HepG2 (cell line): Measurements from ENCODE around the gene BIK. TPM values are rescaled to one million over a fixed set of nuclear protein-coding genes. Genes with fewer than 3 reads are reported as not detected.

ENCODE experiments used
- ATAC-seq: fragments of 200-7000 bp; cut with Tn5 transposase; 3 replicates; pipeline ENCODE4 v1.9.1; 2020; ENCODE audit warnings: mild to moderate bottlenecking, moderate library complexity
- BruUV-seq: library from RNA; stranded (reverse); fragments of 400-500 nt; replicated peaks from 2 replicates; lab custom pipeline; 2021; lab: Mats Ljungman, UMichigan
- CTCF ChIA-PET: fragments of 300-600 bp; formaldehyde crosslinking; extraction: SDS; loops from one replicate; lab custom pipeline; 2021; ENCODE audit warnings: low total read pairs, inconsistent platforms, low intra/inter-chr PET ratio; lab: Yijun Ruan, JAX
- POLR2A ChIA-PET: fragments of 350-600 bp; sonication (Branson Sonifier 250); formaldehyde crosslinking; loops from one replicate; lab custom pipeline; 2020; ENCODE audit warnings: antibody characterized with exemption, inconsistent platforms; lab: Yijun Ruan, JAX
- DNase-seq: peaks from one replicate; pipeline ENCODE4 v3.0.0-alpha.2; 2015; ENCODE audit warnings: low spot score
- FAIRE-seq: peaks from 3 replicates; lab custom pipeline; 2011; peaks lifted over from hg19 to GRCh38; lab: Jason Lieb, UNC
- H2AFZ ChIP-seq: one replicate; pipeline ENCODE4 v1.6.1; 2011; ENCODE audit warnings: low read length, inconsistent platforms
- H3K27ac ChIP-seq: fragments of 300-600 bp; 3 replicates; pipeline ENCODE4 v1.8.0; 2011; ENCODE audit warnings: mixed run types, mild to moderate bottlenecking, mixed read lengths, low read length, inconsistent platforms; ENCODE audit not compliant: insufficient read depth; ENCODE audit errors: extremely low read length
- H3K27me3 ChIP-seq, 2 experiments: fragments of 200-600 bp in 1 of 2; 2 replicates in 1 of 2; 3 replicates in 1 of 2; pipeline versions ENCODE4 v1.6.0 to v1.8.0; 2011; ENCODE audit warnings: low read length in 2 of 2, mild to moderate bottlenecking in 2 of 2, moderate library complexity in 2 of 2, inconsistent platforms in 1 of 2; ENCODE audit not compliant: insufficient read depth in 2 of 2, control insufficient read depth in 1 of 2
- H3K36me3 ChIP-seq, 2 experiments: fragments of 200-600 bp in 1 of 2; replicated peaks in 1 of 2; 2 replicates in 1 of 2; 3 replicates in 1 of 2; pipeline versions ENCODE4 v1.5.1 to v1.8.0; 2011; ENCODE audit warnings: low read length in 2 of 2, inconsistent platforms in 1 of 2; ENCODE audit not compliant: insufficient read depth in 2 of 2, control insufficient read depth in 1 of 2
- H3K4me1 ChIP-seq: 2 replicates; pipeline ENCODE4 v1.5.1; 2012; ENCODE audit warnings: low read length, inconsistent platforms; ENCODE audit not compliant: insufficient read depth
- H3K4me2 ChIP-seq: 2 replicates; pipeline ENCODE4 v1.6.0; 2011; ENCODE audit warnings: low read depth, low read length, inconsistent platforms
- H3K4me3 ChIP-seq, 3 experiments: fragments of 200-600 bp in 1 of 3; sonication (generic), shearing (Covaris generic) in 1 of 3; replicated peaks in 1 of 3; 2 replicates each; pipeline ENCODE4 v1.5.1; 2011 to 2016; ENCODE audit warnings: low read length in 3 of 3, inconsistent platforms in 2 of 3, low read depth in 2 of 3, mild to moderate bottlenecking in 2 of 3, control low read depth in 1 of 3, mixed read lengths in 1 of 3; ENCODE audit not compliant: insufficient read depth in 1 of 3
- H3K79me2 ChIP-seq: one replicate; pipeline ENCODE4 v1.6.1; 2011; ENCODE audit warnings: low read length, inconsistent platforms; ENCODE audit not compliant: insufficient read depth
- H3K9ac ChIP-seq: 2 replicates; pipeline ENCODE4 v1.6.0; 2011; ENCODE audit warnings: mild to moderate bottlenecking, low read depth, low read length, inconsistent platforms; ENCODE audit not compliant: insufficient read depth
- H3K9me3 ChIP-seq: 2 replicates; pipeline ENCODE4 v1.5.1; 2012; ENCODE audit warnings: mild to moderate bottlenecking, low read length
- H4K20me1 ChIP-seq: 2 replicates; pipeline ENCODE4 v1.6.0; 2011; ENCODE audit warnings: inconsistent platforms, mild to moderate bottlenecking, low read length, moderate library complexity; ENCODE audit not compliant: insufficient read depth
- BATF2 ChIP-seq: sonication (generic); formaldehyde crosslinking; IDR thresholded peaks from 2 replicates; pipeline ENCODE4 v1.8.0; 2022; ENCODE audit warnings: mild to moderate bottlenecking, missing genetic modification reagents, moderate library complexity
- GRHL1 ChIP-seq: sonication (generic); formaldehyde crosslinking; conservative IDR thresholded peaks from 2 replicates; pipeline ENCODE4 v1.8.0; 2022; ENCODE audit warnings: missing genetic modification reagents
- HBP1 ChIP-seq: IDR thresholded peaks from 2 replicates; pipeline ENCODE4 v1.6.1; 2016; ENCODE audit warnings: low read depth, control low read depth
- HNRNPL ChIP-seq: fragments of 200-400 bp; formaldehyde crosslinking; IDR thresholded peaks from 2 replicates; pipeline ENCODE4 v1.6.1; 2017; ENCODE audit warnings: mild to moderate bottlenecking, low read depth, low read length
- MAX ChIP-seq: IDR thresholded peaks from 2 replicates; pipeline ENCODE4 v1.6.1; 2012; ENCODE audit warnings: inconsistent platforms
- MED1 ChIP-seq: sonication (generic); formaldehyde crosslinking; IDR thresholded peaks from 2 replicates; pipeline ENCODE4 v1.4.0; 2020; ENCODE audit warnings: missing genetic modification reagents
- NPAS2 ChIP-seq: sonication (generic); formaldehyde crosslinking; IDR thresholded peaks from 2 replicates; pipeline ENCODE4 v1.8.0; 2022; ENCODE audit warnings: mild to moderate bottlenecking, missing genetic modification reagents, borderline replicate concordance
- PRDM4 ChIP-seq: sonication (generic); formaldehyde crosslinking; IDR thresholded peaks from 2 replicates; pipeline ENCODE4 v1.9.0; 2021; ENCODE audit warnings: missing genetic modification reagents, borderline replicate concordance
- ZFP41 ChIP-seq: sonication (generic); formaldehyde crosslinking; IDR thresholded peaks from 2 replicates; pipeline ENCODE4 v1.4.0; 2020; ENCODE audit warnings: mild to moderate bottlenecking, missing genetic modification reagents, borderline replicate concordance
- ZFY ChIP-seq: sonication (generic); formaldehyde crosslinking; IDR thresholded peaks from 2 replicates; pipeline ENCODE4 v1.4.0; 2020; ENCODE audit warnings: missing genetic modification reagents
- ZNF160 ChIP-seq: sonication (generic); formaldehyde crosslinking; IDR thresholded peaks from 2 replicates; pipeline ENCODE4 v1.8.0; 2022; ENCODE audit warnings: mild to moderate bottlenecking, inconsistent platforms, missing genetic modification reagents
- ZNF205 ChIP-seq: IDR thresholded peaks from 2 replicates; pipeline ENCODE4 v1.6.1; 2018; ENCODE audit warnings: missing biosample characterization, missing genetic modification reagents
- ZNF276 ChIP-seq: sonication (generic); formaldehyde crosslinking; IDR thresholded peaks from 2 replicates; pipeline ENCODE4 v1.4.0; 2020; ENCODE audit warnings: mild to moderate bottlenecking, low read depth, missing genetic modification reagents
- ZNF713 ChIP-seq: sonication (generic); formaldehyde crosslinking; IDR thresholded peaks from 2 replicates; pipeline ENCODE4 v1.4.0; 2020; ENCODE audit warnings: mild to moderate bottlenecking, missing genetic modification reagents
- WGBS: methylation state at CpG from one replicate; pipeline ENCODE4 v1.1.6; 2017; ENCODE audit warnings: low lambda C conversion rate; 5-methylcytosine and 5-hydroxymethylcytosine counted together
- in situ Hi-C: cut with HindIII; loops from 2 replicates; pipeline ENCODE4 v1.10.0; 2017; ENCODE audit warnings: low pct_unique_long_range_greater_than_20kb; ENCODE audit not compliant: extremely low pct_ligation_motif_present
- intact Hi-C: fragments of 100-400 bp; cut with micrococcal nuclease; formaldehyde crosslinking; loops from one replicate; pipeline ENCODE4 v1.10.0; 2022; ENCODE audit not compliant: unreplicated experiment
- polyA plus RNA-seq, 8 experiments: library from polyadenylated mRNA; depleted of rRNA in 3 of 8; stranded (reverse) in 7 of 8; unstranded in 1 of 8; fragments of >200 nt; fragmentation: Illumina TruSeq in 4 of 8; extraction: Trizol in 4 of 8; gene quantifications; 2 replicates each; pipeline versions ENCODE4 v1.2.1 to v1.2.3, GENCODE V29; 2011 to 2016; ENCODE audit warnings: low read depth in 4 of 8, missing spikeins in 1 of 8, mixed read lengths in 1 of 8; ENCODE audit not compliant: insufficient read depth in 1 of 8
- total RNA-seq, 5 experiments: library from RNA; depleted of rRNA; stranded (reverse); fragments of >200 nt; fragmentation: Illumina TruSeq; extraction: Trizol; gene quantifications; 2 replicates each; pipeline ENCODE4 v1.2.3, GENCODE V29; 2016; ENCODE audit warnings: low read depth in 1 of 5

BIK gene
- total and polyA plus RNA-seq, 2 of the 13 experiments (the other 11 are each of a cell fraction or from before 2014, with no cell fraction given) = 0.54 to 0.80 TPM

- Histone ChIP-seq H3K4me2 (peak overlapping the region; percentile 76), H3K4me3 (peak overlapping the region in 2 of 3 experiments; percentile 4 to 63; a peak in 2 of 6 replicates), H2AFZ (no peak overlapping the region), H3K27ac (no peak overlapping the region), H3K9ac (peak overlapping the region; percentile 41), H3K27me3 (peaks cover 4 to 39% of the 10 kb centered on the region in 2 experiments; a peak in 3 of 5 replicates), H3K4me1 (peaks cover 24% of the 10 kb centered on the region), H4K20me1 (no peaks in the 10 kb centered on the region), H3K36me3 (no peaks in the 10 kb centered on the region), H3K79me2 (no peaks in the 10 kb centered on the region), H3K9me3 (no peaks in the 10 kb centered on the region)
- ChIA-PET CTCF (no interaction called here), POLR2A (no interaction called here)
- no peak for DNase-seq
- intact Hi-C loops = no loop called here
- 17% methylated on average over 5 of the region's 22 CpGs for WGBS
- BruUV-seq = no TSS peak
- in situ Hi-C loops = no loop called here
- ATAC-seq = peak; percentile 65
- FAIRE-seq = no peak
- TF ChIP-seq ZFP41 (CRISPR knock-in tag) = no peak
- TF ChIP-seq ZNF276 (CRISPR knock-in tag) = no peak
- TF ChIP-seq MED1 (CRISPR knock-in tag) = no peak
- TF ChIP-seq BATF2 (CRISPR knock-in tag) = no peak
- TF ChIP-seq HBP1 (CRISPR knock-in tag) = no peak
- peak; percentile 1; the same call in 1 of the 2 replicates for TF ChIP-seq ZFY (CRISPR knock-in tag)
- TF ChIP-seq NPAS2 = no peak
- peak; percentile 95 for TF ChIP-seq HNRNPL
- TF ChIP-seq ZNF713 = no peak
- no peak for TF ChIP-seq ZNF160 (CRISPR knock-in tag)
- TF ChIP-seq GRHL1 (CRISPR knock-in tag) = no peak
- TF ChIP-seq MAX = peak; percentile 17; the same call in 1 of the 2 replicates
- TF ChIP-seq ZNF205 (CRISPR knock-in tag) = no peak
- no peak for TF ChIP-seq PRDM4 (CRISPR knock-in tag)
These were observed 42.0 kb downstream of the BIK start for GRCh38 chr22:43152357-43153071.
